Prostate gland (tissue), 2 donors: Measurements from ENCODE around the gene ADAMTS17.

Experiments
- CTCF ChIP-seq, 4 experiments: fragments of 200-600 bp in 2 of 4; fragments of 450-650 bp in 2 of 4; sonication (generic) in 2 of 4; IDR thresholded peaks; 1 replicate in 3 of 4; 2 replicates in 1 of 4; pipeline ENCODE4 v1.5.1; 2016 to 2019; ENCODE audit warnings: antibody characterized with exemption in 4 of 4, mild to moderate bottlenecking in 2 of 4, moderate library complexity in 2 of 4
- POLR2A ChIP-seq: fragments of 450-650 bp; IDR thresholded peaks from one replicate; pipeline ENCODE4 v1.6.1; 2016; ENCODE audit warnings: antibody characterized with exemption, mild to moderate bottlenecking
- POLR2AphosphoS5 ChIP-seq: sonication (generic); formaldehyde crosslinking; IDR thresholded peaks from one replicate; pipeline ENCODE4 v1.6.1; 2017; ENCODE audit warnings: antibody characterized with exemption

GRCh38 chr15:100284191-100284590 lies 57.6 kb downstream of the ADAMTS17 start:
- TF ChIP-seq CTCF (IDR thresholded peaks at IDR 0.05) (no peak), POLR2AphosphoS5 (no peak), POLR2A (no peak)
